Ascending aorta (tissue), 2 donors: ENCODE results near the gene GPRC5B. TPM values are rescaled to one million over a fixed set of nuclear protein-coding genes. Genes with fewer than 3 reads are reported as not detected.

Source experiments
- DNase-seq, 2 donors: peaks; one replicate each; pipeline ENCODE4 v3.0.0-alpha.2; 2019; ENCODE audit warnings: low spot score in 2 of 2
- H3K27ac ChIP-seq, 2 donors: fragments of 200-600 bp; sonication (generic); one replicate each; pipeline ENCODE4 v1.5.1; 2016 to 2017; ENCODE audit warnings: mild to moderate bottlenecking in 1 of 2
- H3K27me3 ChIP-seq: fragments of 200-600 bp; sonication (generic); one replicate; pipeline ENCODE4 v1.5.1; 2017
- H3K36me3 ChIP-seq, 2 donors: fragments of 200-600 bp; sonication (generic); one replicate each; pipeline ENCODE4 v1.5.1; 2016
- H3K4me1 ChIP-seq, 2 donors: fragments of 200-600 bp; sonication (generic); one replicate each; pipeline ENCODE4 v1.5.1; 2016 to 2017; ENCODE audit warnings: mild to moderate bottlenecking in 1 of 2
- H3K4me3 ChIP-seq, 2 donors: fragments of 200-600 bp; sonication (generic); one replicate each; pipeline ENCODE4 v1.5.1; 2016 to 2017; ENCODE audit warnings: mild to moderate bottlenecking in 1 of 2
- H3K9me3 ChIP-seq, 2 donors: fragments of 200-600 bp; sonication (generic); one replicate each; pipeline ENCODE4 v1.5.1; 2016
- CTCF ChIP-seq, 3 experiments: fragments of 200-600 bp in 2 of 3; fragments of 450-650 bp in 1 of 3; sonication (generic) in 2 of 3; IDR thresholded peaks; one replicate each; pipeline ENCODE4 v1.5.1; 2016 to 2019; ENCODE audit warnings: antibody characterized with exemption in 3 of 3, mild to moderate bottlenecking in 1 of 3, moderate library complexity in 1 of 3
- intact Hi-C: fragments of 100-400 bp; cut with DNase I; formaldehyde crosslinking; loops from one replicate; pipeline ENCODE4 v1.15.1; 2023
- total RNA-seq: library from RNA; depleted of rRNA; stranded (reverse); fragments of >200 nt; gene quantifications from one replicate; pipeline ENCODE4 v1.1.0, GENCODE V29; 2016

The GPRC5B gene
- total RNA-seq, 1 donor from 2014 or later, result 15.6 TPM

- no peak overlapping the region for H3K27ac ChIP-seq
- intact Hi-C loops, result no loop called here
- no peak overlapping the region for H3K4me3 ChIP-seq
- H3K4me1 ChIP-seq, result no peaks in the 10 kb centered on the region
- no peak for DNase-seq
- H3K9me3 ChIP-seq, result no peaks in the 10 kb centered on the region
- peaks cover 6 to 8% of the 10 kb centered on the region in 2 donors for H3K36me3 ChIP-seq
- no peaks in the 10 kb centered on the region for H3K27me3 ChIP-seq
- no peak for TF ChIP-seq CTCF (IDR thresholded peaks at IDR 0.05)
These were observed 8.1 kb downstream of the GPRC5B start for GRCh38 chr16:19876501-19877059.

GRCh38 chr16:19875900-19876299 is 8.7 kb downstream of the GPRC5B start:
- Histone ChIP-seq H3K9me3 (no peaks in the 10 kb centered on the region), H3K4me3 (no peak overlapping the region), H3K27me3 (no peaks in the 10 kb centered on the region), H3K36me3 (peaks cover 6 to 8% of the 10 kb centered on the region in 2 donors), H3K27ac (no peak overlapping the region), H3K4me1 (no peaks in the 10 kb centered on the region)
- no peak for TF ChIP-seq CTCF (IDR thresholded peaks at IDR 0.05)
- intact Hi-C loops, result no loop called here
- DNase-seq, result no peak

GRCh38 chr16:19874851-19875546 is 9.6 kb downstream of the GPRC5B start:
- no peak for TF ChIP-seq CTCF (IDR thresholded peaks at IDR 0.05)
- intact Hi-C loops, result no loop called here
- H3K27me3 ChIP-seq, result no peaks in the 10 kb centered on the region
- H3K4me1 ChIP-seq, result no peaks in the 10 kb centered on the region
- H3K9me3 ChIP-seq, result no peaks in the 10 kb centered on the region
- peaks cover 6 to 8% of the 10 kb centered on the region in 2 donors for H3K36me3 ChIP-seq
- H3K4me3 ChIP-seq, result no peak overlapping the region
- DNase-seq, result no peak
- H3K27ac ChIP-seq, result no peak overlapping the region

GRCh38 chr16:19874026-19874425 is 10.6 kb downstream of the GPRC5B start:
- Histone ChIP-seq H3K27ac (no peak overlapping the region), H3K4me3 (no peak overlapping the region), H3K9me3 (no peaks in the 10 kb centered on the region), H3K36me3 (peaks cover 6 to 8% of the 10 kb centered on the region in 2 donors), H3K27me3 (no peaks in the 10 kb centered on the region), H3K4me1 (no peaks in the 10 kb centered on the region)
- no peak for DNase-seq
- intact Hi-C loops, result no loop called here
- TF ChIP-seq CTCF (IDR thresholded peaks at IDR 0.05), result no peak

- DNase-seq, result no peak
- H3K4me3 ChIP-seq, result no peak overlapping the region
- H3K9me3 ChIP-seq, result no peaks in the 10 kb centered on the region
- H3K36me3 ChIP-seq, result peaks cover 6 to 8% of the 10 kb centered on the region in 2 donors
- H3K27ac ChIP-seq, result no peak overlapping the region
- H3K27me3 ChIP-seq, result no peaks in the 10 kb centered on the region
- intact Hi-C loops, result no loop called here
- no peak for TF ChIP-seq CTCF (IDR thresholded peaks at IDR 0.05)
- peaks cover 0 to 5% of the 10 kb centered on the region in 2 donors for H3K4me1 ChIP-seq
These were observed 11.7 kb downstream of the GPRC5B start for GRCh38 chr16:19872935-19873334.
